Activated naive CD8-positive, alpha-beta T cell treated with anti-CD3 and anti-CD28 coated beads for 36 hours (primary cell): ENCODE data around the gene B3GAT1. TPM values are rescaled to one million over a fixed set of nuclear protein-coding genes. Genes with fewer than 3 reads are reported as not detected.

Experiments
- DNase-seq: peaks from one replicate; pipeline ENCODE4 v3.0.0; 2021
- H3K27ac Mint-ChIP-seq: one replicate; pipeline ENCODE4 v1.8.0; 2022; ENCODE audit warnings: mild to moderate bottlenecking, moderate library complexity, mixed read lengths
- H3K27me3 Mint-ChIP-seq: one replicate; pipeline ENCODE4 v1.8.0; 2022; ENCODE audit warnings: mild to moderate bottlenecking, mixed read lengths
- H3K36me3 Mint-ChIP-seq: one replicate; pipeline ENCODE4 v1.8.0; 2021; ENCODE audit warnings: mild to moderate bottlenecking, mixed read lengths
- H3K4me1 Mint-ChIP-seq: one replicate; pipeline ENCODE4 v1.8.0; 2021; ENCODE audit warnings: mixed read lengths
- H3K4me3 Mint-ChIP-seq: one replicate; pipeline ENCODE4 v1.8.0; 2022; ENCODE audit warnings: mild to moderate bottlenecking, moderate library complexity, mixed read lengths
- H3K9me3 Mint-ChIP-seq: one replicate; pipeline ENCODE4 v1.8.0; 2022; ENCODE audit warnings: mixed read lengths
- total RNA-seq, 2 experiments: library from RNA; stranded (reverse); gene quantifications; one replicate each; pipeline ENCODE4 v1.2.3, GENCODE V29; 2021

Gene B3GAT1
- total RNA-seq, 2 experiments from 2014 or later = 0.04 TPM; not detected in 1

- Mint-ChIP-seq H3K27ac (no peak overlapping the region), H3K9me3 (no peaks in the 10 kb centered on the region), H3K4me3 (no peak overlapping the region), H3K4me1 (no peaks in the 10 kb centered on the region), H3K36me3 (no peaks in the 10 kb centered on the region), H3K27me3 (peaks cover 17% of the 10 kb centered on the region)
- no peak for DNase-seq
Observed at GRCh38 chr11:134393638-134394037, 18.4 kb downstream of the B3GAT1 start.

- Mint-ChIP-seq H3K27ac (no peak overlapping the region), H3K36me3 (no peaks in the 10 kb centered on the region), H3K9me3 (no peaks in the 10 kb centered on the region)
Observed at GRCh38 chr11:134392953-134393615, 19.0 kb downstream of the B3GAT1 start.

GRCh38 chr11:134391656-134392055, 20.4 kb downstream of the B3GAT1 start:
- H3K27me3 Mint-ChIP-seq = peaks cover 19% of the 10 kb centered on the region
- no peaks in the 10 kb centered on the region for H3K9me3 Mint-ChIP-seq
- no peak overlapping the region for H3K4me3 Mint-ChIP-seq
- no peak overlapping the region for H3K27ac Mint-ChIP-seq
- H3K36me3 Mint-ChIP-seq = no peaks in the 10 kb centered on the region
- no peak for DNase-seq
- H3K4me1 Mint-ChIP-seq = peaks cover 7% of the 10 kb centered on the region

More at GRCh38 chr11:134392953-134393615, 19.0 kb downstream of the B3GAT1 start:
- DNase-seq = no peak
- H3K27me3 Mint-ChIP-seq = peaks cover 17% of the 10 kb centered on the region
- no peaks in the 10 kb centered on the region for H3K4me1 Mint-ChIP-seq
- no peak overlapping the region for H3K4me3 Mint-ChIP-seq

- Mint-ChIP-seq H3K4me1 (peaks cover 10% of the 10 kb centered on the region), H3K4me3 (no peak overlapping the region), H3K36me3 (no peaks in the 10 kb centered on the region), H3K9me3 (no peaks in the 10 kb centered on the region), H3K27me3 (peaks cover 22% of the 10 kb centered on the region), H3K27ac (no peak overlapping the region)
- DNase-seq = no peak
Observed at GRCh38 chr11:134390706-134391569, 21.1 kb downstream of the B3GAT1 start.

- Mint-ChIP-seq H3K36me3 (no peaks in the 10 kb centered on the region), H3K4me3 (no peak overlapping the region), H3K9me3 (no peaks in the 10 kb centered on the region), H3K27me3 (peaks cover 35% of the 10 kb centered on the region), H3K27ac (no peak overlapping the region), H3K4me1 (peaks cover 10% of the 10 kb centered on the region)
- DNase-seq = no peak
Observed at GRCh38 chr11:134389464-134390180, 22.4 kb downstream of the B3GAT1 start.

- Mint-ChIP-seq H3K4me1 (peaks cover 10% of the 10 kb centered on the region), H3K4me3 (no peak overlapping the region), H3K27me3 (peaks cover 36% of the 10 kb centered on the region), H3K9me3 (no peaks in the 10 kb centered on the region), H3K27ac (no peak overlapping the region), H3K36me3 (no peaks in the 10 kb centered on the region)
- DNase-seq = no peak
Observed at GRCh38 chr11:134388590-134388989, 23.5 kb downstream of the B3GAT1 start.

- H3K4me3 Mint-ChIP-seq = no peak overlapping the region
- H3K27ac Mint-ChIP-seq = no peak overlapping the region
- H3K36me3 Mint-ChIP-seq = no peaks in the 10 kb centered on the region
- H3K4me1 Mint-ChIP-seq = peaks cover 10% of the 10 kb centered on the region
- H3K9me3 Mint-ChIP-seq = no peaks in the 10 kb centered on the region
- DNase-seq = no peak
- peaks cover 36% of the 10 kb centered on the region for H3K27me3 Mint-ChIP-seq
Observed at GRCh38 chr11:134387501-134387900, 24.5 kb downstream of the B3GAT1 start.

GRCh38 chr11:134386945-134387344, 25.1 kb downstream of the B3GAT1 start:
- Mint-ChIP-seq H3K4me1 (peaks cover 10% of the 10 kb centered on the region), H3K27me3 (peaks cover 36% of the 10 kb centered on the region), H3K9me3 (no peaks in the 10 kb centered on the region), H3K27ac (no peak overlapping the region), H3K4me3 (no peak overlapping the region), H3K36me3 (no peaks in the 10 kb centered on the region)
- DNase-seq = no peak

GRCh38 chr11:134385774-134386565, 26.1 kb downstream of the B3GAT1 start:
- H3K27ac Mint-ChIP-seq = no peak overlapping the region
- peaks cover 36% of the 10 kb centered on the region for H3K27me3 Mint-ChIP-seq
- peaks cover 10% of the 10 kb centered on the region for H3K4me1 Mint-ChIP-seq
- H3K4me3 Mint-ChIP-seq = no peak overlapping the region
- no peaks in the 10 kb centered on the region for H3K9me3 Mint-ChIP-seq
- no peaks in the 10 kb centered on the region for H3K36me3 Mint-ChIP-seq
- no peak for DNase-seq

- DNase-seq = no peak
- no peaks in the 10 kb centered on the region for H3K36me3 Mint-ChIP-seq
- H3K4me3 Mint-ChIP-seq = no peak overlapping the region
- H3K27ac Mint-ChIP-seq = no peak overlapping the region
- H3K4me1 Mint-ChIP-seq = peaks cover 10% of the 10 kb centered on the region
- peaks cover 32% of the 10 kb centered on the region for H3K27me3 Mint-ChIP-seq
- no peaks in the 10 kb centered on the region for H3K9me3 Mint-ChIP-seq
Observed at GRCh38 chr11:134385171-134385570, 26.9 kb downstream of the B3GAT1 start.

- Mint-ChIP-seq H3K4me3 (no peak overlapping the region), H3K27ac (no peak overlapping the region), H3K4me1 (peaks cover 10% of the 10 kb centered on the region), H3K9me3 (no peaks in the 10 kb centered on the region), H3K27me3 (peaks cover 25% of the 10 kb centered on the region), H3K36me3 (no peaks in the 10 kb centered on the region)
- no peak for DNase-seq
Observed at GRCh38 chr11:134384406-134384805, 27.6 kb downstream of the B3GAT1 start.

GRCh38 chr11:134383576-134384221, 28.3 kb downstream of the B3GAT1 start:
- Mint-ChIP-seq H3K27me3 (peaks cover 25% of the 10 kb centered on the region), H3K9me3 (no peaks in the 10 kb centered on the region), H3K4me1 (peaks cover 10% of the 10 kb centered on the region), H3K27ac (no peak overlapping the region), H3K4me3 (no peak overlapping the region), H3K36me3 (no peaks in the 10 kb centered on the region)
- DNase-seq = no peak

- no peaks in the 10 kb centered on the region for H3K9me3 Mint-ChIP-seq
- no peak overlapping the region for H3K27ac Mint-ChIP-seq
- H3K27me3 Mint-ChIP-seq = peaks cover 25% of the 10 kb centered on the region
- no peaks in the 10 kb centered on the region for H3K36me3 Mint-ChIP-seq
- DNase-seq = no peak
- no peak overlapping the region for H3K4me3 Mint-ChIP-seq
- peaks cover 10% of the 10 kb centered on the region for H3K4me1 Mint-ChIP-seq
Observed at GRCh38 chr11:134382830-134383229, 29.2 kb downstream of the B3GAT1 start.

- no peak for DNase-seq
- Mint-ChIP-seq H3K4me1 (peaks cover 9% of the 10 kb centered on the region), H3K9me3 (no peaks in the 10 kb centered on the region), H3K36me3 (no peaks in the 10 kb centered on the region), H3K27ac (no peak overlapping the region), H3K27me3 (peaks cover 23% of the 10 kb centered on the region), H3K4me3 (no peak overlapping the region)
Observed at GRCh38 chr11:134382257-134382656, 29.8 kb downstream of the B3GAT1 start.
